SK-N-SH treated with all-trans-retinoic acid at 6 μM for 48 hours (cell line): Measurements from ENCODE around the gene HLF.

Experiments
- CREB5 ChIP-seq: fragments of 250-450 bp; sonication (Bioruptor Pico); IDR thresholded peaks from 2 replicates; pipeline ENCODE4 v1.5.1; 2020; ENCODE audit warnings: low read depth, mild to moderate bottlenecking, moderate library complexity
- CSDC2 ChIP-seq: fragments of 250-450 bp; sonication (Bioruptor Pico); IDR thresholded peaks from 2 replicates; pipeline ENCODE4 v1.5.0; 2020; ENCODE audit warnings: mild to moderate bottlenecking, moderate library complexity
- CSRNP3 ChIP-seq: fragments of 250-450 bp; sonication (Bioruptor Pico); IDR thresholded peaks from 2 replicates; pipeline ENCODE4 v1.5.1; 2021; ENCODE audit warnings: mild to moderate bottlenecking, moderate library complexity
- ESRRG ChIP-seq: fragments of 250-450 bp; sonication (Bioruptor Pico); IDR thresholded peaks from 2 replicates; pipeline ENCODE4 v1.6.1; 2021; ENCODE audit warnings: mild to moderate bottlenecking
- GLIS3 ChIP-seq: fragments of 250-450 bp; sonication (Bioruptor Pico); IDR thresholded peaks from 2 replicates; pipeline ENCODE4 v1.5.0; 2020; ENCODE audit warnings: mild to moderate bottlenecking, moderate library complexity
- OSR1 ChIP-seq: fragments of 250-450 bp; sonication (Bioruptor Pico); IDR thresholded peaks from 2 replicates; pipeline ENCODE4 v1.8.0; 2022; ENCODE audit warnings: moderate library complexity, mild to moderate bottlenecking, inconsistent platforms
- PATZ1 ChIP-seq: fragments of 250-450 bp; sonication (Bioruptor Pico); IDR thresholded peaks from 2 replicates; pipeline ENCODE4 v1.8.0; 2020; ENCODE audit warnings: mild to moderate bottlenecking, moderate library complexity, borderline replicate concordance
- RARB ChIP-seq: fragments of 250-450 bp; sonication (Bioruptor Pico); IDR thresholded peaks from 2 replicates; pipeline ENCODE4 v1.8.0; 2021; ENCODE audit warnings: mild to moderate bottlenecking, moderate library complexity
- TSHZ2 ChIP-seq: fragments of 250-450 bp; sonication (Bioruptor Pico); IDR thresholded peaks from 2 replicates; pipeline ENCODE4 v1.5.0; 2020; ENCODE audit warnings: mild to moderate bottlenecking, moderate library complexity
- ZC3H10 ChIP-seq: fragments of 250-450 bp; sonication (Bioruptor Pico); IDR thresholded peaks from 2 replicates; pipeline ENCODE4 v1.5.1; 2021; ENCODE audit warnings: mild to moderate bottlenecking, moderate library complexity
- ZFP3 ChIP-seq: fragments of 250-450 bp; sonication (Bioruptor Pico); IDR thresholded peaks from 2 replicates; pipeline ENCODE4 v1.5.0; 2020; ENCODE audit warnings: mild to moderate bottlenecking, moderate library complexity
- ZFP30 ChIP-seq: fragments of 450-650 bp; formaldehyde crosslinking; IDR thresholded peaks from 2 replicates; pipeline ENCODE4 v1.5.0; 2022; ENCODE audit warnings: mild to moderate bottlenecking, moderate library complexity
- ZNF70 ChIP-seq: fragments of 450-650 bp; formaldehyde crosslinking; IDR thresholded peaks from 2 replicates; pipeline ENCODE4 v1.5.0; 2020; ENCODE audit warnings: mild to moderate bottlenecking, moderate library complexity
- ZNF8 ChIP-seq: fragments of 450-650 bp; formaldehyde crosslinking; IDR thresholded peaks from 2 replicates; pipeline ENCODE4 v1.5.0; 2020; ENCODE audit warnings: mild to moderate bottlenecking, moderate library complexity

GRCh38 chr17:55307879-55308278, 43.1 kb downstream of the HLF start:
- TF ChIP-seq GLIS3 (CRISPR knock-in tag) = no peak
- TF ChIP-seq ZC3H10 = no peak
- TF ChIP-seq ZFP3 = no peak
- no peak for TF ChIP-seq ZNF8 (CRISPR knock-in tag)
- no peak for TF ChIP-seq CSDC2 (CRISPR knock-in tag)
- TF ChIP-seq RARB = no peak
- no peak for TF ChIP-seq PATZ1
- TF ChIP-seq OSR1 (CRISPR knock-in tag) = no peak
- no peak for TF ChIP-seq ZNF70 (CRISPR knock-in tag)
- TF ChIP-seq CSRNP3 = no peak
- no peak for TF ChIP-seq ZFP30
- TF ChIP-seq CREB5 (CRISPR knock-in tag) = no peak
- no peak for TF ChIP-seq TSHZ2 (CRISPR knock-in tag)
- TF ChIP-seq ESRRG (CRISPR knock-in tag) = no peak
